ENCODE data around the gene TSNAXIP1.
"Not testable (repeated sequence)": the region's sequence is repeated elsewhere in the genome, so short reads cannot be mapped to it uniquely, and the experiment has no call there.

The TSNAXIP1 gene

DNA sequence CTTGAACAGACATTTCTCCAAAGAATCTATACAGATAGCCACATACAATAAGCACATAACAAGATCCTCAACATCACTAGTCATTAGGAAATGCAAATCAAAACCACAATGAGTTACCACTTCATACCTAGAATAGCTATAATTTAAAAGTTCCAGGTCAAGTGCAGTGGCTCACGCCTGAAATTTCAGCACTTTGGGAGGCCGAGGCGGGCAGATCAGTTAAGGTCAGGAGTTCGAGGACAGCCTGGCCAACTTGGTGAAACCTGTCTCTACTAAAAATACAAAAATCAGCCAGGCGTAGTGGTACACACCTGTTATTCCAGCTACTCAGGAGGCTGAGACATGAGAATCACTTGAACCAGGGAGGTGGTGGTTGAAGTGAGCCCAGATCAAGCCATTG, 20.2 kb upstream of the TSNAXIP1 start:
- no peak for DNase-seq

DNA sequence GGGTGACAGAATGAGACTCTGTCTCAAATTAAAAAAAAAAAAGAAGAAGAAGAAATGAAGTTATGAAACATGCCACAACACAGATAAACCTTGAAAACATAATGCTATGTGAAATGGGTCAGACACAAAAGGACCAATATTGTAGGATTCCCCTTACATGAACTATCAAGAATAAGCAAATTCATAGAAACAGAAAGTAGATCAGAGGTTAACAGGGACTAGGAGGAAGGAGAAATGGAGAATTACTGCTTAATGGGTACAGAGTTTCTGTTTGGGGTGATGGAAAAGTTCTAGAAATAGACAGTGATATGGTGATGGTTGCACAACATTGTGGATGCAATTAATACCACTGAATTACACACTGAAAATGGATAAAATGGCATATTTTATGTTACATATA, 16.6 kb upstream of the TSNAXIP1 start:
- no peak for DNase-seq

DNA sequence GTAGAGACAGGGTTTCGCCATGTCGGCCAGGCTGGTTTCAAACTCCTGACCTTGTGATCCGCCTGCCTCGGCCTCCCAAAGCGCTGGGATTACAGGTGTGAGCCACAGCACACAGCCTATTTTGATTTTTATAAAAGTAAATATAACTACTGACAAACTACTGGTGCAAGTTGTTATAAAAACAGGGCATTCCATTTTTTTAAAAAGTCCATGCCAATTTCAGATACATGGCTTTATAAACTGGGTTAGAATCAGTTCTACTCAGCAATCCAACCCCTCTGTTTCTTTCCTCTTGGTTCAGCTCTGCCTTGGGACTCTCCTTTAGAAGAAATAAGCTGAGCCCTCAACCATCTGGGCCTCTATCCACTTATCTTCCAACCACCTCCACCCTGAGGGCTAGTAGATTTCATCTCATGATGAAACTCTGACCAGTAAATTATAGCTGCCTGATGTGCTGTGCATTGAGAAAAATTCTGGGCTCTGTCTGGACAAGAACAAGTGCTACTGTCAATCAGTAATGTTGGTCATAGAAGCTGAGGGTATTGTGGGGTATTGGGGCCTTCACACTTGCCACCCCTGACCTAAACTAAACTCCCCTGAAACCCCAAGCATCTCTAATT, 10.5 kb upstream of the TSNAXIP1 start:
- DNase-seq, result no peak

DNA sequence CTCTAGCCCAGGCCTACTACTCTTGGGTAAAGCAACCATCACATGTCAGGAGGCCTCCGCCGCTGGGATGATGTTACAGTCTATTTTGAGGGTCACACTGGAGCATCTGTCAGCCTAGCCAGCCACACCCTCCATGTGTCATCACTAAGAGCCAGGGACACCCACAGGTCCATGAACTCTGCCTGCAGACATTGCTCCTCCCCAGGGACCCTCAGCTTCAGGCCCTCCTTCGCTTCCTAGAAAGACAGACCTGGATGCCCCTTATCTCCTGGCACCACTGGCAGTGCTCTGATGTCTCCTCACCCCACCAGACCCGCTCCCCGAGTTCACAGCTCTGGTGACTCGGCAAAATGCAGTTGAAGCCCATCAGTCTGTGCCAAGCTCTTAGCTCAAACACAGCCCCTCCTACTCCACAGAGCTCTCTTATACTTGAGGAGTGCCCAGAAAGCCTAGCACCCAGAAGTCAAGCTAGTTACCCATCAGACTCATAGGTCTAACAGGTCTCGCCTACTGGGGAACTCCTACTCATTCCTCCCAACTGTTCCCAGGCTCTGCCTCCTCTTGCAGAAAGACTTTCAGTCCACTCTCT, 6.3 kb upstream of the TSNAXIP1 start:
- no peak for DNase-seq

DNA sequence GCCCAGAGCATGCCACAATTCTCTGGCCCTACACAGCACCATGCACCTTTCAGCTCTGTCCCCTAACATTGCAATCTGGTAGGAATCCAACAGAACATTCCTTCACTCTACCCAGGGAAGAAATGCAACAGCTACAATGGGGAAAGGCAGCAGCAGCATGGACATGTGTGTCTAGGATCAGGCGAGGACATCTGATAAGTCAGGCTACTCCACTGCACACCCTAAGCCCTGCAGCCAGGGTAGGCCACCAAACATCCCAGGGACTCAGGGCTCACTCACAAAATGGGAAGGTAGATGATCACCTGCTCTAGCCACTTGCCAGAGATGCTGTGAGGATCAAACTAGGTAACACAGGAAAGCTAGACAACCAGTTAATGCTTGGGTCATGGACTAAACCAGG, 5.4 kb upstream of the TSNAXIP1 start:
- DNase-seq, result no peak

DNA sequence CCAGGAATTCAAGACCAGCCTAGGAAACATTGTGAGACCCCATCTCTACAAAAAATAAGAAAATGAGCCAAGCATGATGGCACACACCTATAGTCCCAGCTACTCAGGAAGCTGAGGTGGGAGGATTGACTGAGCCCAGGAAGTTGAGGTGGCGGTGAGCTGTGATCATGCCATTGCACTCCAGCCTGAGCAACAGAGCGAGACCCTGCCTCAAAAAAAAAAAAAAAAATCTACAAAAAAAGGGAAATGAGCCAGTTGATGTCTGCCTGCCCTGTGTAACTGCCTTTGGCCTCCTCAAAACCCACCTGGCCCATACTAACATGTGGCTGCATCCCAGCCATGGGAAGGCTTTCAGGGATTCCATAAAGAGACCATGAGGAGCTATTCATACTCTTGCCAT, 4.8 kb upstream of the TSNAXIP1 start:
- no peak for DNase-seq

DNA sequence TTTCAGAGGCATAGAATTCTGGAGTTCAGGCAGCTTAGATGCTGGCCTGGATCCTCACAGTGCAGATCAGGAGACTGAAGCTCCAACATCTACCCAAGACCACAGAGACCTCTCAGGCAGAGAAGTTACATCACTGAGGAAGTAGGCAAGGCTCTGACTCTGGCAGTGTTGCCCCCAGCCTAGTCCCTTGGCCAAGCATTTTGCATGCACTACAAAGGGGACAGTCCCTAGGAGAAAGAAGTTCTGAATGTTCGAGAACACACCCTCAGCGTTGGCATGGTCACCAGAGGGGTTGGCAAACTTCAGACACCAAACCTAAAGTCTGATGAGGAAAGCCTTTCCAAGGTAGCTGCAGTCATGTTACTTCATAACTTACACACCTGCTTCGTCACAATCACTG, 2.8 kb upstream of the TSNAXIP1 start:
- DNase-seq, result no peak

DNA sequence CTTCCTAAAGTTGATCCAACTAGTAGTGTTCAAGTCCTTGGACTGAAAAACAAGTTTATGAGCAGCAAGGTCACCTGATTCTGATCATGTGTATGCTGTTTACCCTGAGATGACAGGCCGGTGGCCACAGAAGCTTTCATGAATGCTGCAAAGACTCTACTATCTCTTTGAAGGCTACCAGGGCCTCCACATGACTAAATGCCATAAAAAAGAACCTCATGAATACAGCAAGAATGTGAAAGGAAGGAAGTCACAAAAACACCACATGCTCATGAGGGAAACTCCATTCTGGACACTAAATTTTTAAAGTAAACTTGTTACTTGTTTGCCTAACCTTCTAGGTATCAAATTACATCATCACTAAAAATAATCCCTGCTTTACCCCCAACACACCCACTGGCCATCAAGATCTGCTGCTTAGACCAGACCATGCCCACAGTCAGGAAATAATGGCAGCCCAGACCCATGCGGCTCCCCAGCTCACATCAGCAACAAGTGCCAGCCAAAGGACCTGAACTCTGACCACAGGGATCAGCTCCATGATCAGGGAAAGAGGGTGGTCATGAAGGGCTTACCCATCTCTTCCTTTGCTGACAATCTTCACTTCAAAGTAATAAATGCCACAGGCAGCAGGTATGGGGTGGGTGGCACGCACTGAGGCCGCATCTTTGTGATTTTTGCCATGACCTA, 1.7 kb upstream of the TSNAXIP1 start:
- DNase-seq, result no peak

DNA sequence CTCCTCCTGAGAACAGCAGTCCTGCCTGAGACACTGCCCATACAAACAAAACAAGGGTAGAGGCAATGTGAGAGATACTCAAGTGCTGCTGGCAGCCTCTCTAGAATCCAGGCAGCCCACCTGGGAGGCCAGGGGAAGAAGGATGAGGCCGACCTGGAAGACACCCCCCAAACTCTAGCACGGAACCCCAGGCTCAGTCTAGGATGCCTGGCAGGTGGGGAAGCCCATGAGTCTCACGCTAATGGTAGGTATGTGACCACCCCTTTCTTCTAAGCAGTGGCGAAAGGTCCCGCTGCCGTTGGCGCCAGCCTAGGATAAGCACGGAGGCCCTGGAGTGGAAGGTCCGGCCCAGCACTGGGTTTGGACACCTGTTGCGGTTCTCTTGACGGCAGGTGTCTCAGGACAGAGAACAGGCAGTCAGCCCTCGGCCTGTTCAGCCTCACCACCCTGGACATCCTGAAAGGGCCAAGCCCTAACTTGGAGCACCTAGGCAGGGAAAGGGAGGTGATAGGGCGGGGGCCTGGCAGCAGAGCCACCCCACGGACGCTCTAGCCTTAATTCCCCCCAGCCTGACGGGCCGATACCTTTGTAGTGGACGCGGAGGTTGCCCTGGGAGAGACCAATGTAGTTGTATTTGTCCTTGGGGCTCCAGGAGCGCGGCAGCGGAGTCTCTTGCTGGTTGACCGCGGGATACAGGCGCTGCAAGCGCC, 816 bp upstream of the TSNAXIP1 start:
- DNase-seq, result no peak

DNA sequence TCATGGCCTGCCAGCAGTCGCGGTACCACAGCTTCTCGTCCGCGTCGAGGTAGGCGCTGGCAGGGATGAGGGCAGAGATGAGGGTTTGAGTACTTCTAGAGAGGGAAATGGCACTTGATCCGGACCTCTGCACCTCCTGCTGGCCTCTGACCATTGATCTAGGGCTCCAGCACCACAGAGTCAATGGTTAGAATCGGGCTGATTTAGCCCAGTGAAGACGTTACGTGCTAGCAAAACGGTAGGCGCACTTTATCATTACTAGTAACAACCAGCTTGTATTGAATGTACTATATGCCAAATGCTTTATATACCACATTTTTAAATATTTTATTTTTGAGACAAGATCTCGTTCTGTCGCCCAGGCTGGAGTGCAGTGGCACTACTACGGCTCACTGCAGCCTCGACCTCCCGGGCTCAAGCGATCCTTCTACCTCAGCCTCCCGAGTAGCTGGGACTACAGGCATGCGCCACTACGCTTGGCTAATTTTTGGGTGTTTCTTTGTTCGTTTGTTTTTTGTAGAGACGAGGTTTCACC, 526 bp downstream of the TSNAXIP1 start:
- DNase-seq, result no peak

DNA sequence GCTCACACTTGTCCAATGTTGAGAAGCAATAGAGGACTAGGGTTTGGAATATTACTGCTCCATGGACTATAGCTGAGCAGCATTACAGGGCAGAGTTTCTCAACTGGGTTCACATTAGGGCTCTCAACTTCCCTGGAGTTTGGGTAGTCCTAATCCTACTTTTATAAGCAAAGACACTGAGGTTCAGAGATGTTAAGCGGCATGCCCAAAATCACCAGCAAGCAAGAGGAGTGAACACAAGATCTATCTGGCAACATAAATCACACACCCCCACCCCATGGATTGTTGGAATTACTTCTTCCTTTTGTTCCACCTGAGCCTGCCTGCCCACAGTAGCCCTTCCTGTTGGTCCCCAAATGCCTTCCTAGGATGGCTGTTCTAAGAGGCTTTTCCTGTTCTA, 5.2 kb downstream of the TSNAXIP1 start:
- DNase-seq, result no peak

DNA sequence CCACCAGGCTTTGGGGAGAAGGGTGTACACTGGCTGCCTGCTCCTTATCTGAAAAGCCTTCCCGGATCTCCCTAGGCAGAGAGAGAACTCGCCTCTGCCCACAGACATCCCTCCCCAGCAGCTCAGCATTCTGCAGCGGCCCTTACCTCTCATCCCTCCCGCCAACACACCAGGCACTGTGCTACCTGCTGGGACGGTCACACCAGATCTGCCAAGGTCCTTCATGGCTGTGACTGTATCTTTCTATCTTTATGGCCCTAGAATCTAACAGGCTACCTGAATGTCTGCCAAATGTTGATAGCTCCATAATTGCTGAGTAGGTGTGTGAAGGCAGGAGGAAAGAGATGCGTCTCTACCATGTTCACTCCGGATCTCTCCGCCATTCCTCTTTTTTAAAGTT, 7.9 kb downstream of the TSNAXIP1 start:
- DNase-seq, result no peak

DNA sequence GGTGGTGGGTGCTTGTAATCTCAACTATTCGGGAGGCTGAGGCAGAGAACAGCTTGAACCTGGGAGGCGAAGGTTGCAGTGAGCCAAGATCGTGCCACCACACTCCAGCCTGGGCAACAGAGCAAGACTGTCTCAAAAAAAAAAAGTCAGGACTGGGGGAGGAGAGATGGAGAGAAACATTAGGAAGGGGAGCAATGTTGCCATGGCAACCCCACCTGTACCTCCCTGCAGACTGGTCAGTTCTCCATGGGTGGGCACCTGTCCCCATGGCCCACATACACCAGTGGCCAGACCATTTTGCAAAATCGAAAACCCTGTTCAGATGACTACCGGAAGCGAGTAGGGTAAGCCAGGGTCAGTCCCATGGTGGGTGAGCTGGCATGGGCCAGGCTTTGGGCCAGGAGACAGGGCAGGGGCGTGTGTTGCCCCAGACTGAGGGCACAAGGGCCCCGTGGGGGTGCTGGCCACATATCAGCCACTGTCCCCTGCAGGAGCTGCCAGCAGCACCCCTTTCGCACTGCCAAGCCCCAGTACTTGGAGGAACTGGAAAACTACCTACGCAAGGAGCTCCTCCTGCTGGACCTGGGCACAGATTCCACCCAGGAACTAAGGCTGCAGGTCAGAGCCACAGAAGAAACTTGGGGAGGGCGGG, 14.0 kb downstream of the TSNAXIP1 start:
- no peak for DNase-seq

DNA sequence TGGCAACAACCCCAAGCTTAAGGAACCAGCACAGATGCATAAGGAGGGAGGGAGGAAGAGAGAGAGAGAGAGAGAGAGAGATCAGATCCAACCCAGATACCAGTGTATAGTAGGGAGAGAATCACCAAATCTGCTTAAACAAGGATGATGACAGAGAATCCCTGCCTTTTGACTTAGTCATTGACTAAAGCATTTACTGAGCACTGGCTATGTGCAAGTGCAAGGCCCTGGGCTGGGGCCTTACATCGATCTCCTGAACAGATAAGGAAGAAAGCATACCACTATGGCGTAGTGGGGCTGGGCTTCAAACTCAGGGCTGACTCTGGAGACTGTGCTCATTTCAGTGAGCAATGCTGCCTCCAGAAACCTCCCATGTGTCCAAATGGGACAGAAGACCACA, 15.8 kb downstream of the TSNAXIP1 start:
- no peak for DNase-seq

DNA sequence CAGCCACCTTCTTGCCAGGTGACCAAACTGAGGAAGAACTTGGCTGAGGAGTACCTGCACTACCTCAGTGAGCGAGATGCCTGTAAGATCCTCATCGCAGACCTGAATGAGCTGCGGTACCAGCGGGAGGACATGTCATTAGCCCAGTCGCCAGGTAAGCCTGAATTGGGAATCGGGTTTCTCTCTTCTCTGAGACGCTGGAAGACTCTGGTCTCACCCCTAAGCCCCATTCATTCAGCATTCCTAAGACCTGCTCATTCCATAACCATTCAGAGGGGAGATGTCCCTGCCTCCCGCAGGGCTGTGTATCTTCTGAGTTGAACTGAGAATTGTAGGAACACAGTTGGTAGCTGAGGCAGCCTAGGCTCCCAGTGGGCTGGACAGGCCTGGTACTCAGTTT, 18.4 kb downstream of the TSNAXIP1 start:
- DNase-seq, result no peak

DNA sequence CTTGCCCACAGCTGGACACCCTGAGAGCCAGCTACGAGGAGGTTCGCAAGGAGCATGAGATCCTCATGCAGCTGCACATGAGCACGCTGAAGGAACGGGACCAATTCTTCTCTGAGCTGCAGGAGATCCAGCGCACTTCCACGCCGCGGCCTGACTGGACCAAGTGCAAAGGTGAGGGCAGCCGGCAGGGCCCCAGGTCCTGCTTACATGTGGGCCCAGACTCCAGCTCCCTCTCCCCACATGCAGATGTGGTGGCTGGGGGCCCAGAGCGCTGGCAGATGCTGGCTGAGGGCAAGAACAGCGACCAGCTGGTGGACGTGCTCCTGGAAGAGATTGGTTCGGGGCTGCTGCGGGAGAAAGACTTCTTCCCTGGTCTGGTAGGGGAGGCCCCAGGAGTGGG, 19.2 kb downstream of the TSNAXIP1 start:
- no peak for DNase-seq

DNA sequence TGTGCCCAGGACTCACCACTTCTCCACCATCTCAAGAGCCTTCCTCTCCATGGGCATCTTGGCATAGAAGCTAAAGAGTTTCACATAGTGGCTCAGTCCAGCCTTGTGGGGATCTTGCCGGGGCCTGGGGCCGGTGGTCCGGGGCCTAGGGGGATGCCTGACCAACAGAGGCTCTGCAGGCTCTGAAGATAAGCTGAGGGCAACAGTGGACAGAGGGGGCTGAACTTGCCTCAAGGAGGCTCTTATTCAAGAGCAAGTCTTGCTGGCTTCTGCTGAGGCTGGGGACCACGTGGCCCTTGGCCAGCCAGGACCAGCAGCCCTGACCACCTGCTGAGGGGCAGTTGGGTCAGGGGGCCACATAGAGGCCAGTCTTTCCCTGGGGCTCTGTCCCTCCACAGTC, 22.0 kb downstream of the TSNAXIP1 start:
- no peak for DNase-seq

DNA sequence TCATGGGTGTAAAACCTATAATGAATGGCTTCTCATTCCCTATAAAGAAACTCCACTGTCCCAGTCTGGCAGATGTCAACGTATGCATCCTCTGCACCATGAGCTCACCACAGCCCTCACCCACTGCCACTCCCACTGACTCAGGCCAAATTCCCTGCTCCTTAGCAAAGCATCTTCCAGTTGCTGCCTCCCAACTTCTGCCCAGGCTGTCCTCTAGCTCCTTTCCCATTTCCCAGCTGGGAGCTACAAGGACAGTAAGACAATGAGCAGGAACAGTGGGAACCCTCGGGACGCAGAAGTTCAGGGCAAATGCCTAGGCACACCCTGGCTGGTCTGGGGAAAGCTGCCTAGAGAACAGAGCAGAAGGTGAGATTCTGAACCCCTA, 26.3 kb downstream of the TSNAXIP1 start:
- DNase-seq, result no peak

DNA sequence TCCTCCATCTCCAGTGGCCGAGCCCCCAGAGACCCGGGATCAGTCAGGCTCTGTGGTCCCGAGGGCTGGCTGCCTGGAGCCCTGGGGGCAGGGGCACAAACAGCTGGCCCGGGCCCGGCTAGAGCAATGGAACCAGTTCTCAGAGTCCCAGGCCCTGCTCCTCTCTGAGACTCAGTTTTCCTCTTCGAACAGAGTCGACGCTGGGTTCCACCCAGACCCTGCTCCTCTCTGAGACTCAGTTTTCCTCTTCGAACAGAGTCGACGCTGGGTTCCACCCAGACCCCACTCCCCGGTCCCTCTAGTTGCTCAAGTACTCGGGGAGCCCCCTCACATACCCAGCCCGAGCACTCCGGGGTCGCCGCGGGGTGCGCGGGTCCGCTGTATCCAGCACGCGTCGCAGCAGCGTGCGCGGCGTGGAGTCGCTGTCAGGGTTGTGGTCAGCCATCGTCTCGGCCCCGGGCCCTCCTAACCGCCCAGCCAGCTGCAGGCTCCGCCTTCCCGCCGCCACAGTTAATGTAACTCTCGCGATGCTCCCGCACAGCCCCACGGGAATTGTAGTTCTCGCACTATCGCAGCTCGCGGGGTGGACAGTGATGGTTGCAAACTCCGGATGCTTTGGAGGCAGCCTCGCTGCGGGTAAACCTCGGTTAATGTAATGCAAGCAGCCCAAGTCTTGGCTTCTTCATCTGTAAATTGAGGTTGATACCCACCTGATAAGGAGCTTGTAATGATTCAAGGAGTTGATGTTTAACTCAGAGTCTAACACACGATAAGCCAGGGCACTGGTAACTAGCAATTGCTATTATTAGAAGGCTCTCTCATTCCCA, 26.9 kb downstream of the TSNAXIP1 start:
- DNase-seq, result peak; percentile 71

DNA sequence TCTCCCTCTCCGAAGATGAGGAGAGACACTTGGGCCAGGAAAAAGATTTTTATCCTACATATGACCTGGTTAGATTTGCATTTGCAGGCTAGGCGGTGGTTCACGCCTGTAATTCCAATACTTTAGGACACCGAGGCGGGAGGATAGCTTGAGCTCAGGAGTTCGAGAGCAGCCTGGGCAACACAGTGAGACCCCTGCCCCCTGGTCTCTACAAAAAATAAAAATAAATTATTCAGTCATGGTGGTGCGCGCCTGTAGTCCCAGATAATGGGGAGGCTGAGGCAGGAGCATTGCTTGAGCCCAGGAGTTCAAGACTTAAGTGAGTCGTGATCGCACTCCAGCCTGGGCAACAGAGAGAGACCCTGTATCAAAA, 27.5 kb downstream of the TSNAXIP1 start:
- DNase-seq, result no peak

DNA sequence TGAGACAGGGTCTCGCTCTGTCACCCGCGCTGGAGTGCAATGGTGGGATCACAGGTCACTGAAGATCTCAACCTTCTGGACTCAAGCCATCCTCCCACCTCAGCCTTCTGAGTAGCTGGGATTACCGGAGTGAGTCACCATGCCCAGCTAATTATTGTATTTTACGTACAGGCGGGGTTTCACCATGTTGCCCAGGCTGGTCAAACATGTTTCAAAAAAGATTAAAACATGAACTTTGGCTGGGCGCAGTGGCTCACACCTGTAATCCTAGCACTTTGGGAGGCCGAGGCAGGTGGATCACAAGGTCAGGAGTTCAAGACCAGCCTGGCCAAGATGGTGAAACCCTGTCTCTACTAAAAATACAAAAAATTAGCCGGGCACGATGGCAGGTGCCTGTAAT, 30.5 kb downstream of the TSNAXIP1 start:
- DNase-seq, result not testable (repeated sequence)

DNA sequence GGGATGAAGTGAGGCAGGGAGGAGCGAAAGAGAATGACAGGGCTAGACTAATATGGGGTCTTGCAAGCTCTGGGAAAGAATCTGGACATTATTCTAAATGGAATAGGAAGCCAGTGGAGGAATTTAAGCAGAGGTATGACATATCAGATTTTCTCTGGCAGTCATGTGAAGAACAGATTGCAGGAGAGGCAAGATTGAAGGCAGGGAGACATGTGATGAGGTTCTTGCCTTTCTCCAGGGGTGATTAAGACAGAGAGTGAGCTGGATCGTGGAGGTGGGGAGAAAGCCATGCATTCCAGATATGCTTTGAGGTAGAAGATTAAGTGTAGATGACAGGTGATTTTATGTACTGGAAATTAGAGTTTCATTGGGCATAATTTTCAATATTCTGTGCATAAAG, 31.1 kb downstream of the TSNAXIP1 start:
- no peak for DNase-seq

Data from NCI-H1694 treated with DMSO at 0.1 percent for 48 hours (cell line).